PC-9 (cell line): ENCODE data around the gene LRP2. TPM values are rescaled to one million over a fixed set of nuclear protein-coding genes. Genes with fewer than 3 reads are reported as not detected.

ENCODE experiments used
- BruUV-seq: library from RNA; stranded (reverse); fragments of 400-500 nt; replicated peaks from 2 replicates; lab custom pipeline; 2021; lab: Mats Ljungman, UMichigan
- CTCF ChIA-PET: fragments of 300-600 bp; sonication (Branson Sonifier 250); formaldehyde crosslinking; loops from one replicate; lab custom pipeline; 2022; ENCODE audit warnings: antibody characterized with exemption; lab: Charles Lee
- POLR2A ChIA-PET: fragments of 300-600 bp; sonication (Branson Sonifier 250); formaldehyde crosslinking; loops from one replicate; lab custom pipeline; 2022; ENCODE audit warnings: antibody characterized with exemption; ENCODE audit not compliant: unreplicated experiment; lab: Charles Lee
- DNase-seq, 2 experiments: peaks; one replicate each; pipeline versions ENCODE4 v3.0.0 to v3.0.0-alpha.2; 2015 to 2022; ENCODE audit warnings: mixed read lengths in 1 of 2
- H2AFZ ChIP-seq: fragments of 200-600 bp; sonication (generic); 2 replicates; pipeline ENCODE4 v1.8.1; 2017; ENCODE audit warnings: antibody characterized with exemption
- H3F3A ChIP-seq: fragments of 200-600 bp; sonication (generic); 2 replicates; pipeline ENCODE4 v1.8.1; 2017; ENCODE audit warnings: antibody characterized with exemption, mild to moderate bottlenecking, low read depth; ENCODE audit not compliant: insufficient read depth
- H3K27ac ChIP-seq: fragments of 200-600 bp; sonication (generic); 2 replicates; pipeline ENCODE4 v1.6.1; 2016; ENCODE audit warnings: mixed run types
- H3K27me3 ChIP-seq: fragments of 200-600 bp; sonication (generic); 2 replicates; pipeline ENCODE4 v1.6.1; 2016; ENCODE audit warnings: low read depth, mixed run types; ENCODE audit not compliant: insufficient read depth
- H3K36me3 ChIP-seq: fragments of 200-600 bp; sonication (generic); 2 replicates; pipeline ENCODE4 v1.6.1; 2016; ENCODE audit warnings: low read depth, mixed run types
- H3K4me1 ChIP-seq: fragments of 200-600 bp; sonication (generic); replicated peaks from 2 replicates; pipeline ENCODE4 v1.6.1; 2016; ENCODE audit warnings: mixed run types; ENCODE audit not compliant: insufficient read depth
- H3K4me2 ChIP-seq: fragments of 200-600 bp; sonication (generic); 2 replicates; pipeline ENCODE4 v1.6.1; 2017; ENCODE audit warnings: mixed run types
- H3K4me3 ChIP-seq: fragments of 200-600 bp; sonication (generic); 2 replicates; pipeline ENCODE4 v1.6.1; 2016; ENCODE audit warnings: mixed run types
- H3K79me2 ChIP-seq: fragments of 200-600 bp; sonication (generic); 2 replicates; pipeline ENCODE4 v1.6.1; 2017; ENCODE audit warnings: low read depth, mixed run types
- H3K9me2 ChIP-seq: fragments of 200-600 bp; sonication (generic); 2 replicates; pipeline ENCODE4 v1.8.1; 2017; ENCODE audit warnings: mild to moderate bottlenecking; ENCODE audit not compliant: insufficient read depth
- H3K9me3 ChIP-seq: fragments of 200-600 bp; sonication (generic); 2 replicates; pipeline ENCODE4 v1.8.1; 2016; ENCODE audit warnings: low read depth; ENCODE audit not compliant: insufficient read depth
- H4K20me1 ChIP-seq: fragments of 200-600 bp; sonication (generic); 2 replicates; pipeline ENCODE4 v1.8.1; 2017; ENCODE audit not compliant: insufficient read depth
- EZH2 ChIP-seq: fragments of 200-600 bp; sonication (generic); IDR thresholded peaks from 2 replicates; pipeline ENCODE4 v1.8.0; 2017; ENCODE audit warnings: antibody characterized with exemption, low read depth
- intact Hi-C: fragments of 100-400 bp; cut with micrococcal nuclease; formaldehyde crosslinking; loops from one replicate; pipeline ENCODE4 v1.10.0; 2022; ENCODE audit not compliant: unreplicated experiment
- total RNA-seq: library from RNA; stranded (reverse); gene quantifications from 2 replicates; pipeline ENCODE4 v1.2.3, GENCODE V29; 2021
- TF ChIP-seq, protein P1 (sequence below): fragments of 200-600 bp; sonication (generic); conservative IDR thresholded peaks from 2 replicates; pipeline ENCODE4 v1.6.1; 2017; ENCODE audit warnings: mixed run types, antibody characterized with exemption, mild to moderate bottlenecking, moderate library complexity

The LRP2 gene
- total RNA-seq, 1 experiment from 2014 or later, result not detected

DNA sequence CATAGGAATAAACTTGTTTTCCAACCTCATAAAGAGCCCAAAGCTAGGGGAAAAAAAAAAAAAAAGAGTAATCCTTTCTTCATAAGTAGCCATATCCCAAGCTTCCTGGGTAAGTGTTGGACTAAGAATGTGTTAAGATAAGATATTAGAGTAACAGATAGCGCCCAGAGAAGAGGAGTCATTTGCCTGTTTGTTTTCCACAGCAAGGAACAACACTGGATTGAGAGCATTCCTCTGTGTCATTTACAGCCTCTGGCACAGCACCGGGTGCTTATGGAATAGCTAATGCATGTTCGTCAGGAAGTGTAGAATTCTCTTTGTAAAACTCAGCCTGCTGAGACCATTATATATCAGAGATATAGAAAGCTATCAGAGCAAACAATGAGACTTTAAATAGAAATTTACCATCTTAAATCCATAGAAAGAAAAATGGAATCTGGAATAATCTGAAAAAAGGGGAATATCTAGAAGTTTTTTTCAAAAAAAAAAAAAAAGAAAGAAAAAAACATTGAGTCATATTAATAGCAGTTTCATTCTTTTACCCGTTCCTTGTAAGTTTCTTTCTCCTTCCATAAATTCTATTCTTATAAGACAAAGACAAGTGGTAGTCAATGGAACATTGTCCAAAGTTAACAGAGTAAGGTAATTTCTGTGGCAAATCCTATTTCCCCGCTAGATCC, 37.6 kb downstream of the LRP2 start:
- no peaks in the 10 kb centered on the region for H3K4me1 ChIP-seq
- H3K4me3 ChIP-seq, result no peak overlapping the region
- no peaks in the 10 kb centered on the region for H3K27me3 ChIP-seq
- H3K27ac ChIP-seq, result no peak overlapping the region
- TF ChIP-seq EZH2, result no peak
- TF ChIP-seq, protein P1, sequence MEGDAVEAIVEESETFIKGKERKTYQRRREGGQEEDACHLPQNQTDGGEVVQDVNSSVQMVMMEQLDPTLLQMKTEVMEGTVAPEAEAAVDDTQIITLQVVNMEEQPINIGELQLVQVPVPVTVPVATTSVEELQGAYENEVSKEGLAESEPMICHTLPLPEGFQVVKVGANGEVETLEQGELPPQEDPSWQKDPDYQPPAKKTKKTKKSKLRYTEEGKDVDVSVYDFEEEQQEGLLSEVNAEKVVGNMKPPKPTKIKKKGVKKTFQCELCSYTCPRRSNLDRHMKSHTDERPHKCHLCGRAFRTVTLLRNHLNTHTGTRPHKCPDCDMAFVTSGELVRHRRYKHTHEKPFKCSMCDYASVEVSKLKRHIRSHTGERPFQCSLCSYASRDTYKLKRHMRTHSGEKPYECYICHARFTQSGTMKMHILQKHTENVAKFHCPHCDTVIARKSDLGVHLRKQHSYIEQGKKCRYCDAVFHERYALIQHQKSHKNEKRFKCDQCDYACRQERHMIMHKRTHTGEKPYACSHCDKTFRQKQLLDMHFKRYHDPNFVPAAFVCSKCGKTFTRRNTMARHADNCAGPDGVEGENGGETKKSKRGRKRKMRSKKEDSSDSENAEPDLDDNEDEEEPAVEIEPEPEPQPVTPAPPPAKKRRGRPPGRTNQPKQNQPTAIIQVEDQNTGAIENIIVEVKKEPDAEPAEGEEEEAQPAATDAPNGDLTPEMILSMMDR, result no peak
- no peaks in the 10 kb centered on the region for H3K79me2 ChIP-seq
- ChIA-PET POLR2A (no interaction called here), CTCF (no interaction called here)
- intact Hi-C loops, result no loop called here
- H4K20me1 ChIP-seq, result no peaks in the 10 kb centered on the region
- no peaks in the 10 kb centered on the region for H3K36me3 ChIP-seq
- H3K4me2 ChIP-seq, result no peak overlapping the region
- no peaks in the 10 kb centered on the region for H3K9me3 ChIP-seq
- no peak for DNase-seq
- H3K9me2 ChIP-seq, result no peaks in the 10 kb centered on the region
- H3F3A ChIP-seq, result no peaks in the 10 kb centered on the region
- no peak overlapping the region for H2AFZ ChIP-seq
- no TSS peak for BruUV-seq

DNA sequence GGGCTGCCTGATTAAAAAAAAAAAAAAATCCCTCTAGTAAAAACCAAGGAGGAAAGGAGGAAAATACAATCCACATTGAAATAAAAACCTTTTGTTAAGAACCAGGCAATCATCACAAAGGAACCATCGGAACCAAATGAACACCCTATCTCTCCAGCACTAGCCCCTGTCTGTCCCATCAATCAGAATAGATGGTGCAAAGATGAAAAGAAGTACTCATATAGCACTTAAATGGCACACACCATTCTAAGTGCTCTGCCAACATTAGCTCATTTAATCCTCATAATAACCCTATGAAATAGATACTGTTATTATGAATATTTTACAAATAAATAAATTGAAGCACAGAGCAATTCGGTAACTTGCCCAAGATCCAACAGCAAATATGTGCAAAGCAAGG, 38.5 kb downstream of the LRP2 start:
- intact Hi-C loops, result no loop called here
- Histone ChIP-seq H3F3A (no peaks in the 10 kb centered on the region), H3K27me3 (no peaks in the 10 kb centered on the region), H3K36me3 (no peaks in the 10 kb centered on the region), H3K4me1 (no peaks in the 10 kb centered on the region), H3K79me2 (no peaks in the 10 kb centered on the region), H4K20me1 (no peaks in the 10 kb centered on the region), H3K9me2 (no peaks in the 10 kb centered on the region), H3K9me3 (no peaks in the 10 kb centered on the region), H2AFZ (no peak overlapping the region), H3K27ac (no peak overlapping the region), H3K4me2 (no peak overlapping the region), H3K4me3 (no peak overlapping the region)
- no TSS peak for BruUV-seq
- ChIA-PET POLR2A (no interaction called here), CTCF (no interaction called here)
- DNase-seq, result no peak
- TF ChIP-seq EZH2, result no peak
- TF ChIP-seq, protein P1, result no peak

DNA sequence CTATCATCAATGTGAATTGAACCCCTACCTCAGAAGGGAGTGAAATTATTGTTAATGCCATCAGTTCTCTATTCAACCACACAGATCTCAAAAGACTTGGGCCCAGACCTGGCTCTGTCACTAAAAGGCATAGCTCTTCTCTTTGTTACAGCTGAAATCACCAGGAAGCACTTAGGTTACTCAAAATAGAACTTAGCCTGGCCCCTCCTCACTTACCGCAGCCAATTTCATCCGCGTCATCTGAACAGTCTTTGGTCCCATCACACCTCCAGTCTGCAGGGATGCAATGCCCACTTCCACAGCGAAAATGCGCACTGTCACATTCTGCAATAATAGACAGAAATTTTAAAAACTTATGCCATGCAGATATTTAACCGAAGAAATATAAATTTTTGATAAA, 41.8 kb downstream of the LRP2 start:
- H4K20me1 ChIP-seq, result no peaks in the 10 kb centered on the region
- H3K9me3 ChIP-seq, result no peaks in the 10 kb centered on the region
- no peaks in the 10 kb centered on the region for H3K27me3 ChIP-seq
- no peaks in the 10 kb centered on the region for H3F3A ChIP-seq
- H3K4me2 ChIP-seq, result no peak overlapping the region
- no peaks in the 10 kb centered on the region for H3K79me2 ChIP-seq
- no peaks in the 10 kb centered on the region for H3K4me1 ChIP-seq
- no peaks in the 10 kb centered on the region for H3K9me2 ChIP-seq
- H3K27ac ChIP-seq, result no peak overlapping the region
- H3K36me3 ChIP-seq, result no peaks in the 10 kb centered on the region
- ChIA-PET POLR2A (no interaction called here), CTCF (no interaction called here)
- no peak for DNase-seq
- no peak for TF ChIP-seq EZH2
- TF ChIP-seq, protein P1, result no peak
- intact Hi-C loops, result no loop called here
- H2AFZ ChIP-seq, result no peak overlapping the region
- BruUV-seq, result no TSS peak
- no peak overlapping the region for H3K4me3 ChIP-seq
